ENCODE results near the gene RNH1. TPM values are rescaled to one million over a fixed set of nuclear protein-coding genes. Genes with fewer than 3 reads are reported as not detected.
A peak's percentile ranks its signal among the peaks of the same experiment; 100 is the strongest.

The RNH1 gene
- total RNA-seq, 8 experiments from 2014 or later: 55.8 to 181 (median 94.8) TPM

GRCh38 chr11:447923-448731, 58.9 kb downstream of the RNH1 start:
- 0 to 28% (median 7%) methylated on average over 3 to 10 of the region's 55 CpGs; no CpG with 5 or more reads in 6 of the 10 experiments for WGBS, 10 experiments
- H3K4me1 ChIP-seq (replicated peaks in 1 of 2): peaks cover 21% of the 10 kb centered on the region in 2 donors
- in situ Hi-C loops (cut with MboI; ENCODE audit: low pct_unique_long_range_greater_than_20kb in 2 of 9, low sequenced_read_pairs in 9 of 9, unreplicated experiment in 9 of 9): no loop called here
- H3K27ac ChIP-seq: peak overlapping the region; percentile 84 to 89
- peak overlapping the region; percentile 45 to 96 (median 50) for H3K4me3 ChIP-seq
- peak; percentile 44 to 74 (median 70) for ATAC-seq (replicated peaks in 6 of 8)

GRCh38 chr11:446891-447290, 60.2 kb downstream of the RNH1 start:
- Histone ChIP-seq H3K4me3 (no peak overlapping the region), H3K27ac (no peak overlapping the region), H3K4me1 (replicated peaks in 1 of 2) (peaks cover 21 to 29% of the 10 kb centered on the region in 2 donors)
- 80 to 100% (median 86%) methylated on average over 1 to 3 of the region's 7 CpGs; no CpG with 5 or more reads in 6 of the 10 experiments for WGBS, 10 experiments
- ATAC-seq (replicated peaks in 6 of 8): no peak
- in situ Hi-C loops (cut with MboI; ENCODE audit: low pct_unique_long_range_greater_than_20kb in 2 of 9, low sequenced_read_pairs in 9 of 9, unreplicated experiment in 9 of 9): no loop called here

GRCh38 chr11:445765-446588, 61.1 kb downstream of the RNH1 start:
- H3K27ac ChIP-seq: no peak overlapping the region
- 8 to 100% (median 53%) methylated on average over 1 to 5 of the region's 20 CpGs; no CpG with 5 or more reads in 1 of the 10 experiments for WGBS, 10 experiments
- no peak overlapping the region for H3K4me3 ChIP-seq
- no peak for ATAC-seq (replicated peaks in 6 of 8)
- peaks cover 12 to 24% of the 10 kb centered on the region in 2 donors for H3K4me1 ChIP-seq (replicated peaks in 1 of 2)
- in situ Hi-C loops (cut with MboI; ENCODE audit: low pct_unique_long_range_greater_than_20kb in 2 of 9, low sequenced_read_pairs in 9 of 9, unreplicated experiment in 9 of 9): no loop called here

Other genes with a start within 250 kb of the RNH1 start
- under 1 TPM in 4 of 8 experiments, not detected in 4; 0.14 to 0.33 (median 0.16) TPM for gene NLRP6, start 228.8 kb downstream of the RNH1 start, total RNA-seq
- gene PGGHG, start 218.1 kb downstream of the RNH1 start, total RNA-seq: 10 to 100 TPM in 2 of 8 experiments, 1 to 10 TPM in 3, under 1 TPM in 3; 0.60 to 40.6 (median 3.3) TPM
- 1 to 10 TPM in 2 of 8 experiments, under 1 TPM in 1, not detected in 5; 0.51 to 1.5 (median 1.1) TPM for gene IFITM5, start 207.7 kb downstream of the RNH1 start, total RNA-seq
- 100 to 1,000 TPM in 4 of 8 experiments, 10 to 100 TPM in 1, 1 to 10 TPM in 2, under 1 TPM in 1; 0.38 to 809 (median 64.6) TPM for gene IFITM2, start 199.4 kb downstream of the RNH1 start, total RNA-seq
- 1,000 to 10,000 TPM in 2 of 8 experiments, 100 to 1,000 TPM in 2, under 1 TPM in 1, not detected in 3; 0.16 to 1,915 (median 317) TPM for gene IFITM1, start 193.2 kb downstream of the RNH1 start, total RNA-seq
- 1,000 to 10,000 TPM in 1 of 8 experiments, 100 to 1,000 TPM in 3, 10 to 100 TPM in 1, 1 to 10 TPM in 3; 1.1 to 1,534 (median 213) TPM for gene IFITM3, start 186.4 kb downstream of the RNH1 start, total RNA-seq
- 100 to 1,000 TPM in 1 of 8 experiments, 10 to 100 TPM in 6, 1 to 10 TPM in 1; 9.7 to 103 (median 70.9) TPM for gene B4GALNT4, start 137.7 kb downstream of the RNH1 start, total RNA-seq
- 10 to 100 TPM in 1 of 8 experiments, 1 to 10 TPM in 3, under 1 TPM in 3, not detected in 1; 0.21 to 24.4 (median 3.2) TPM for gene PKP3, start 113.0 kb downstream of the RNH1 start, total RNA-seq
- gene SIGIRR, start 92.2 kb downstream of the RNH1 start, total RNA-seq: 100 to 1,000 TPM in 1 of 8 experiments, 10 to 100 TPM in 7; 19.5 to 131 (median 28.5) TPM
- 1 to 10 TPM in 3 of 8 experiments, under 1 TPM in 4, not detected in 1; 0.11 to 4.3 (median 0.60) TPM for gene ANO9, start 65.2 kb downstream of the RNH1 start, total RNA-seq
- gene PTDSS2, start 57.0 kb downstream of the RNH1 start, total RNA-seq: 10 to 100 TPM; 11.4 to 37.9 (median 21.2) TPM
- 10 to 100 TPM; 38.5 to 96.1 (median 57.2) TPM for gene HRAS, start 28.3 kb upstream of the RNH1 start, total RNA-seq
- 1 to 10 TPM in 6 of 8 experiments, under 1 TPM in 2; 0.75 to 7.6 (median 1.8) TPM for gene LRRC56, start 30.3 kb upstream of the RNH1 start, total RNA-seq
- gene LMNTD2, start 53.5 kb upstream of the RNH1 start, total RNA-seq: 1 to 10 TPM in 4 of 8 experiments, under 1 TPM in 4; 0.29 to 5.4 (median 0.88) TPM
- gene RASSF7, start 53.7 kb upstream of the RNH1 start, total RNA-seq: 10 to 100 TPM in 1 of 8 experiments, 1 to 10 TPM in 7; 4.6 to 10.4 (median 7.0) TPM
- gene PHRF1, start 69.2 kb upstream of the RNH1 start, total RNA-seq: 10 to 100 TPM; 11.9 to 32.0 (median 16.0) TPM
- 10 to 100 TPM; 10.2 to 27.9 (median 17.0) TPM for gene IRF7, start 108.7 kb upstream of the RNH1 start, total RNA-seq
- 1 to 10 TPM in 3 of 8 experiments, under 1 TPM in 5; 0.31 to 1.3 (median 0.51) TPM for gene CDHR5, start 117.7 kb upstream of the RNH1 start, total RNA-seq
- gene SCT, start 119.9 kb upstream of the RNH1 start, total RNA-seq: not detected
- gene DRD4, start 130.0 kb upstream of the RNH1 start, total RNA-seq: 1 to 10 TPM in 1 of 8 experiments, under 1 TPM in 4, not detected in 3; 0.22 to 1.8 (median 0.93) TPM
- 10 to 100 TPM; 38.5 to 81.6 (median 54.3) TPM for gene DEAF1, start 188.0 kb upstream of the RNH1 start, total RNA-seq
- 10 to 100 TPM; 11.8 to 47.1 (median 20.9) TPM for gene TMEM80, start 188.6 kb upstream of the RNH1 start, total RNA-seq
- gene EPS8L2, start 199.0 kb upstream of the RNH1 start, total RNA-seq: 10 to 100 TPM in 3 of 8 experiments, 1 to 10 TPM in 5; 1.2 to 41.9 (median 7.9) TPM
- gene TALDO1, start 240.2 kb upstream of the RNH1 start, total RNA-seq: 100 to 1,000 TPM in 3 of 8 experiments, 10 to 100 TPM in 5; 62.3 to 304 (median 94.6) TPM

Data from motor neuron (in vitro differentiated cells).